HepG2 (cell line): ENCODE data around the gene SMPX. TPM values are rescaled to one million over a fixed set of nuclear protein-coding genes. Genes with fewer than 3 reads are reported as not detected.

Experiments used
- BRD4 ChIP-seq: sonication (generic); formaldehyde crosslinking; IDR thresholded peaks from 2 replicates; pipeline ENCODE4 v1.4.0; 2020; ENCODE audit warnings: missing genetic modification reagents
- CBX2 ChIP-seq, 2 experiments: fragments of 200-600 bp in 1 of 2; sonication (generic); formaldehyde crosslinking in 1 of 2; IDR thresholded peaks; 2 replicates each; pipeline versions ENCODE4 v1.7.0 to v1.8.1; 2018 to 2022; ENCODE audit warnings: low read depth in 2 of 2, low read length in 1 of 2, mild to moderate bottlenecking in 1 of 2, missing genetic modification reagents in 1 of 2
- CTCF ChIP-seq: sonication (generic); formaldehyde crosslinking; IDR thresholded peaks from 2 replicates; pipeline ENCODE4 v1.5.0; 2020; ENCODE audit warnings: mild to moderate bottlenecking, missing genetic modification reagents, moderate library complexity
- ETV5 ChIP-seq: IDR thresholded peaks from 2 replicates; pipeline ENCODE4 v1.6.1; 2018; ENCODE audit warnings: missing biosample characterization, missing genetic modification reagents, inconsistent platforms, borderline replicate concordance
- FOXO4 ChIP-seq: sonication (generic); formaldehyde crosslinking; conservative IDR thresholded peaks from 2 replicates; pipeline ENCODE4 v1.8.1; 2023; ENCODE audit warnings: missing genetic modification reagents
- KAT8 ChIP-seq: IDR thresholded peaks from 2 replicates; pipeline ENCODE4 v1.6.1; 2016; ENCODE audit warnings: missing genetic modification reagents, missing compliant biosample characterization
- MAF1 ChIP-seq: sonication (generic); formaldehyde crosslinking; IDR thresholded peaks from 2 replicates; pipeline ENCODE4 v1.5.0; 2020; ENCODE audit warnings: missing genetic modification reagents, borderline replicate concordance
- MED8 ChIP-seq: sonication (generic); formaldehyde crosslinking; IDR thresholded peaks from 2 replicates; pipeline ENCODE4 v1.8.1; 2023; ENCODE audit warnings: mild to moderate bottlenecking, missing genetic modification reagents; ENCODE audit not compliant: insufficient replicate concordance
- NR2F6 ChIP-seq, 2 experiments: IDR thresholded peaks; 2 replicates each; pipeline ENCODE4 v1.6.1; 2016; ENCODE audit warnings: antibody characterized with exemption in 1 of 2, mild to moderate bottlenecking in 1 of 2
- POLR2A ChIP-seq, 2 experiments: IDR thresholded peaks; 2 replicates each; pipeline ENCODE4 v1.6.1; 2011; ENCODE audit warnings: low read depth in 2 of 2, low read length in 2 of 2, mild to moderate bottlenecking in 1 of 2, moderate library complexity in 1 of 2; ENCODE audit not compliant: insufficient read depth in 1 of 2
- SPEN ChIP-seq: sonication (generic); formaldehyde crosslinking; IDR thresholded peaks from 2 replicates; pipeline ENCODE4 v1.5.1; 2020; ENCODE audit warnings: low read depth, mild to moderate bottlenecking, missing genetic modification reagents
- ZEB1 ChIP-seq: IDR thresholded peaks from 2 replicates; pipeline ENCODE4 v1.6.1; 2012; ENCODE audit warnings: mild to moderate bottlenecking, low read depth, inconsistent platforms; ENCODE audit not compliant: insufficient replicate concordance
- ZFP62 ChIP-seq: sonication (generic); formaldehyde crosslinking; IDR thresholded peaks from 2 replicates; pipeline ENCODE4 v1.4.0; 2020; ENCODE audit warnings: missing genetic modification reagents
- ZFX ChIP-seq: sonication (generic); formaldehyde crosslinking; IDR thresholded peaks from 2 replicates; pipeline ENCODE4 v1.4.0; 2020; ENCODE audit warnings: mild to moderate bottlenecking, low read depth, missing genetic modification reagents, moderate library complexity
- ZNF503 ChIP-seq: sonication (generic); formaldehyde crosslinking; IDR thresholded peaks from 2 replicates; pipeline ENCODE4 v1.4.0; 2020; ENCODE audit warnings: missing genetic modification reagents
- ZNF546 ChIP-seq: sonication (generic); formaldehyde crosslinking; conservative IDR thresholded peaks from 2 replicates; pipeline ENCODE4 v1.8.1; 2023; ENCODE audit warnings: mild to moderate bottlenecking, missing genetic modification reagents
- ZSCAN29 ChIP-seq: sonication (generic); formaldehyde crosslinking; conservative IDR thresholded peaks from 2 replicates; pipeline ENCODE4 v1.4.0; 2020; ENCODE audit warnings: mild to moderate bottlenecking, missing genetic modification reagents
- polyA plus RNA-seq, 8 experiments: library from polyadenylated mRNA; depleted of rRNA in 3 of 8; stranded (reverse) in 7 of 8; unstranded in 1 of 8; fragments of >200 nt; fragmentation: Illumina TruSeq in 4 of 8; extraction: Trizol in 4 of 8; gene quantifications; 2 replicates each; pipeline versions ENCODE4 v1.2.1 to v1.2.3, GENCODE V29; 2011 to 2016; ENCODE audit warnings: low read depth in 4 of 8, missing spikeins in 1 of 8, mixed read lengths in 1 of 8; ENCODE audit not compliant: insufficient read depth in 1 of 8
- total RNA-seq, 5 experiments: library from RNA; depleted of rRNA; stranded (reverse); fragments of >200 nt; fragmentation: Illumina TruSeq; extraction: Trizol; gene quantifications; 2 replicates each; pipeline ENCODE4 v1.2.3, GENCODE V29; 2016; ENCODE audit warnings: low read depth in 1 of 5
- TF ChIP-seq, protein P1 (sequence below), 2 experiments: sonication (generic) in 1 of 2; formaldehyde crosslinking in 1 of 2; IDR thresholded peaks; 2 replicates each; pipeline versions ENCODE4 v1.6.1 to v1.9.0; 2014 to 2022; ENCODE audit warnings: antibody characterized with exemption in 1 of 2, borderline replicate concordance in 1 of 2, inconsistent platforms in 1 of 2, low read depth in 1 of 2, missing genetic modification reagents in 1 of 2

Gene SMPX
- total and polyA plus RNA-seq, 2 of the 13 experiments (the other 11 are each of a cell fraction or from before 2014, with no cell fraction given): 0.95 to 1.8 TPM

- TF ChIP-seq ZNF503 (CRISPR knock-in tag): no peak
- no peak for TF ChIP-seq CBX2 (IDR thresholded peaks at IDR 0.05; ENCODE audit: low read depth, low read length)
- TF ChIP-seq CBX2 (CRISPR knock-in tag; IDR thresholded peaks at IDR 0.05; ENCODE audit: low read depth): no peak
- TF ChIP-seq, protein P1, sequence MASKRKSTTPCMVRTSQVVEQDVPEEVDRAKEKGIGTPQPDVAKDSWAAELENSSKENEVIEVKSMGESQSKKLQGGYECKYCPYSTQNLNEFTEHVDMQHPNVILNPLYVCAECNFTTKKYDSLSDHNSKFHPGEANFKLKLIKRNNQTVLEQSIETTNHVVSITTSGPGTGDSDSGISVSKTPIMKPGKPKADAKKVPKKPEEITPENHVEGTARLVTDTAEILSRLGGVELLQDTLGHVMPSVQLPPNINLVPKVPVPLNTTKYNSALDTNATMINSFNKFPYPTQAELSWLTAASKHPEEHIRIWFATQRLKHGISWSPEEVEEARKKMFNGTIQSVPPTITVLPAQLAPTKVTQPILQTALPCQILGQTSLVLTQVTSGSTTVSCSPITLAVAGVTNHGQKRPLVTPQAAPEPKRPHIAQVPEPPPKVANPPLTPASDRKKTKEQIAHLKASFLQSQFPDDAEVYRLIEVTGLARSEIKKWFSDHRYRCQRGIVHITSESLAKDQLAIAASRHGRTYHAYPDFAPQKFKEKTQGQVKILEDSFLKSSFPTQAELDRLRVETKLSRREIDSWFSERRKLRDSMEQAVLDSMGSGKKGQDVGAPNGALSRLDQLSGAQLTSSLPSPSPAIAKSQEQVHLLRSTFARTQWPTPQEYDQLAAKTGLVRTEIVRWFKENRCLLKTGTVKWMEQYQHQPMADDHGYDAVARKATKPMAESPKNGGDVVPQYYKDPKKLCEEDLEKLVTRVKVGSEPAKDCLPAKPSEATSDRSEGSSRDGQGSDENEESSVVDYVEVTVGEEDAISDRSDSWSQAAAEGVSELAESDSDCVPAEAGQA (IDR thresholded peaks at IDR 0.05; ENCODE audit: low read depth): no peak
- TF ChIP-seq, protein P1 (CRISPR knock-in tag; IDR thresholded peaks at IDR 0.05; ENCODE audit: borderline replicate concordance): no peak
- TF ChIP-seq MAF1 (CRISPR knock-in tag): no peak
- TF ChIP-seq ZNF546 (CRISPR knock-in tag): no peak
- no peak for TF ChIP-seq NR2F6 (IDR thresholded peaks at IDR 0.05)
- TF ChIP-seq NR2F6 (CRISPR knock-in tag; IDR thresholded peaks at IDR 0.05): no peak
- TF ChIP-seq KAT8: peak; percentile 18; the same call in 1 of the 2 replicates
- TF ChIP-seq FOXO4 (CRISPR knock-in tag): no peak
- TF ChIP-seq CTCF (CRISPR knock-in tag): peak; percentile 74
- no peak for TF ChIP-seq BRD4 (CRISPR knock-in tag)
- TF ChIP-seq SPEN (CRISPR knock-in tag): no peak
- peak in 1 of 2 experiments; percentile 32; a peak in 2 of 4 replicates for TF ChIP-seq POLR2A (IDR thresholded peaks at IDR 0.05; ENCODE audit: insufficient read depth in 1 of 2, low read depth in 2 of 2, low read length in 2 of 2)
- TF ChIP-seq ZEB1: no peak
- no peak for TF ChIP-seq ETV5 (CRISPR knock-in tag)
- no peak for TF ChIP-seq MED8 (CRISPR knock-in tag)
- TF ChIP-seq ZFP62 (CRISPR knock-in tag): no peak
- peak; percentile 41 for TF ChIP-seq ZFX (CRISPR knock-in tag)
- TF ChIP-seq ZSCAN29: no peak
These were observed 12.9 kb upstream of the SMPX start (continued) for GRCh38 chrX:21770631-21771321.
